ENCODE data around the gene SCO1.
"Not testable (repeated sequence)": the region's sequence is repeated elsewhere in the genome, so short reads cannot be mapped to it uniquely, and the experiment has no call there.

SCO1 gene

DNA sequence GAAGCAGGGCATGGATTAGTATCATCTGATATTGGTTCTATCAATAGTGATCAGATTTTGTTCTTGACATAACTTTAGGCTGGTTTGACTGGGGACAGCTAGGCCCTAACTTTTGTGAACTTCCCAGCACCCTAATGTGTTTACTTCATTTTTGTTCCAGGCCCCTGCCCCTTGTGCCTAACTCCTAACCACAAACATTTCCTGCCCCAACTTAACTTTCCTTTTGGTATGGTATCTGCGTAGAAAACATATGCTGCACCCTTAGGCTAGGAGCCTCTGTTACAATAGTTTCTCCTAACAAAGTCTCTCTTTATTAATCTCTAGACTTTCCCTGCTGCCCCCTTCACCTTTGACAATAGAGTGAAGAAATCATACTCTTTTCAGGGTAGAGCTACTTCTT is 2.5 kb upstream of the SCO1 start:
- no peak overlapping the region for H3K27ac ChIP-seq

DNA sequence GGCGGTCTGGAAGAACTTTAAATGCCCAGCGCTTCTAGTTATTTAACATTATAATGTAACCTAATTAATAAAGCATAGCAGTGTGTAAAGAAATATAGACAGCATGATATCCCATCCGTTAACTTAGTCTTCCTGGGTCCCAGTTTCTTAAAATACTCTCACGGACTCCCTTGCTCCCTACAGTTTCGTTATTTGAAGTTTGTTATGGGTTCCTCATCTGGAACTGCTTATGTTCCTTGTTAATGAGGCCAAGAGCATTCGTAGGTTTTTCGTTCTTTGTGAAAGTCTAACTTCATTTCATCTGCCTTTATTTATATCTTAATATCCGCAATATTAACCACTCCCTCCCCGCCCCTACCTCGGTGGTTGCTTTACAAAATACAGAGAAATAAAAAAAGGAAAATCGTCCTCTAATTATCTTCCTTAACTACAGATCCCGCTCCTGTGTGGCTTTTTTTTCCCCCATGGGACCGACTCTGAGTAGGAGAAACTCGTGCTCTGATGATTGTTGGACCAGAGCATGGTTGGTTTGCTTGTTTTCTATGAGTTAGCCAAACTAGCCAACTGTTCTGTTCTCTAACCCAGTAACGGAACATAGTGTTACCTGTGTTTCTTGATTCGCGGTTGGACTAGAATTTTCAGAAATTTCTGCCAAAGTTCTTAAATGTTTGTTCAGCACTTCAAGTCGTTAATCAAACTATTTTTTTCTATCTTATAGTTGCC is 924 bp upstream of the SCO1 start:
- no peaks in the 10 kb centered on the region for H3K27me3 ChIP-seq (replicated peaks)
- H3K27ac ChIP-seq = peak overlapping the region; percentile 75
- DNase-seq = peak; percentile 12
- peak overlapping the region; percentile 93 for H3K4me3 ChIP-seq (ENCODE audit: low read depth, low read length)
- H3K36me3 ChIP-seq (replicated peaks) = peaks cover 10% of the 10 kb centered on the region
- TF ChIP-seq, protein P1, sequence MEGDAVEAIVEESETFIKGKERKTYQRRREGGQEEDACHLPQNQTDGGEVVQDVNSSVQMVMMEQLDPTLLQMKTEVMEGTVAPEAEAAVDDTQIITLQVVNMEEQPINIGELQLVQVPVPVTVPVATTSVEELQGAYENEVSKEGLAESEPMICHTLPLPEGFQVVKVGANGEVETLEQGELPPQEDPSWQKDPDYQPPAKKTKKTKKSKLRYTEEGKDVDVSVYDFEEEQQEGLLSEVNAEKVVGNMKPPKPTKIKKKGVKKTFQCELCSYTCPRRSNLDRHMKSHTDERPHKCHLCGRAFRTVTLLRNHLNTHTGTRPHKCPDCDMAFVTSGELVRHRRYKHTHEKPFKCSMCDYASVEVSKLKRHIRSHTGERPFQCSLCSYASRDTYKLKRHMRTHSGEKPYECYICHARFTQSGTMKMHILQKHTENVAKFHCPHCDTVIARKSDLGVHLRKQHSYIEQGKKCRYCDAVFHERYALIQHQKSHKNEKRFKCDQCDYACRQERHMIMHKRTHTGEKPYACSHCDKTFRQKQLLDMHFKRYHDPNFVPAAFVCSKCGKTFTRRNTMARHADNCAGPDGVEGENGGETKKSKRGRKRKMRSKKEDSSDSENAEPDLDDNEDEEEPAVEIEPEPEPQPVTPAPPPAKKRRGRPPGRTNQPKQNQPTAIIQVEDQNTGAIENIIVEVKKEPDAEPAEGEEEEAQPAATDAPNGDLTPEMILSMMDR (IDR thresholded peaks at IDR 0.05; ENCODE audit: low read depth, low read length, missing control alignments) = no peak
- in situ Hi-C loops (cut with HindIII; ENCODE audit: low pct_ligation_motif_present, low sequenced_read_pairs) = no loop called here

More for the DNA sequence above, 2.5 kb upstream of the SCO1 start:
- DNase-seq = peak; percentile 2
- in situ Hi-C loops (cut with HindIII; ENCODE audit: low pct_ligation_motif_present, low sequenced_read_pairs) = no loop called here
- Histone ChIP-seq H3K27me3 (replicated peaks) (no peaks in the 10 kb centered on the region), H3K4me3 (ENCODE audit: low read depth, low read length) (no peak overlapping the region), H3K36me3 (replicated peaks) (peaks cover 2% of the 10 kb centered on the region)
- TF ChIP-seq, protein P1 (IDR thresholded peaks at IDR 0.05; ENCODE audit: low read depth, low read length, missing control alignments) = no peak

DNA sequence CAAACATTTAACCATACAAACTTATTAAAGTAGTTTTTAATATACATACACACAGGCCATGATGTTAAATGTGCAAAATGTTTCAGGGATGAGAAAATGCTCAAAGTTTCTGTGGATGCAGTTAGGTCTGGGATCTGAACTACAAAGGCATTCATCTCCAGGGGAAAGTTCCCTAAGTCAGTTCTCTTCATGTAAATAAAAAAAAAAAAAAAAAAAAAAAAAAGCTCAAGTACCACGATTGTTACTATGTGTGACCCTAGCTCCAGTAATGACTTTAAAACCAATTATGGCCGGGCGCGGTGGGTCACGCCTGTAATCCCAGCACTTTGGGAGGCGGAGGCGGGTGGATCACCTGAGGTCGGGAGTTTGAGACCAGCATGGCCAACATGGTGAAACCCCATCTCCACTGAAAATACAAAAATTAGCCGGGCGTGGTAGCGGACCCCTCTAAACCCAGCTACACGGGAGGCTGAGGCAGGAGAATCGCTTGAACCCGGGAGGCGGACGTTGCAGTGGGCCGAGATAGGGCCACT is 1.4 kb downstream of the SCO1 start:
- not testable (repeated sequence) for H3K27ac ChIP-seq

DNA sequence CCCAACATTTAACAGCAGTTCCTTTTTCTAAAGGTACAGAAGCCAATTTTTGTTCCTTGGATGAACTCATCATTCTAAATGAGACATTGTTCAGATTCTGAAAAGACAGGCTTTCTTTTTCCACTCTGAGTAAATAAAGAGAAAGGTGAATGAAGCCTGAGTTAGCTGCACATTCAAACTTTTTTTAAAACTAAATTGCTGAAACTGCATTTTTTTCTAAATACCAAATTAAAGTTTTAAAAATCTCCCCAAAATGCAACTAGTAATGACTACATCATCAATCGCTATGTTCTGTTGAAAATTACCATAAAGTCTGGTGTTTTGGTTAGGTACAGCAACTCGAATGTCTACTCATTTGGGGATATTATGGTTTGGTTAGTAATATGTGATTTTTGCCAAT is 9.8 kb downstream of the SCO1 start:
- Histone ChIP-seq H3K4me3 (ENCODE audit: low read depth, low read length) (no peak overlapping the region), H3K27me3 (replicated peaks) (no peaks in the 10 kb centered on the region), H3K36me3 (replicated peaks) (peaks cover 45% of the 10 kb centered on the region), H3K27ac (no peak overlapping the region)
- DNase-seq = no peak
- TF ChIP-seq, protein P1 (IDR thresholded peaks at IDR 0.05; ENCODE audit: low read depth, low read length, missing control alignments) = no peak
- in situ Hi-C loops (cut with HindIII; ENCODE audit: low pct_ligation_motif_present, low sequenced_read_pairs) = no loop called here

More for the DNA sequence above, 1.4 kb downstream of the SCO1 start:
- peaks cover 24% of the 10 kb centered on the region for H3K36me3 ChIP-seq (replicated peaks)
- in situ Hi-C loops (cut with HindIII; ENCODE audit: low pct_ligation_motif_present, low sequenced_read_pairs); H3K27me3 ChIP-seq (replicated peaks); DNase-seq: not testable (repeated sequence)
- H3K4me3 ChIP-seq (ENCODE audit: low read depth, low read length) = peak overlapping the region; percentile 93

DNA sequence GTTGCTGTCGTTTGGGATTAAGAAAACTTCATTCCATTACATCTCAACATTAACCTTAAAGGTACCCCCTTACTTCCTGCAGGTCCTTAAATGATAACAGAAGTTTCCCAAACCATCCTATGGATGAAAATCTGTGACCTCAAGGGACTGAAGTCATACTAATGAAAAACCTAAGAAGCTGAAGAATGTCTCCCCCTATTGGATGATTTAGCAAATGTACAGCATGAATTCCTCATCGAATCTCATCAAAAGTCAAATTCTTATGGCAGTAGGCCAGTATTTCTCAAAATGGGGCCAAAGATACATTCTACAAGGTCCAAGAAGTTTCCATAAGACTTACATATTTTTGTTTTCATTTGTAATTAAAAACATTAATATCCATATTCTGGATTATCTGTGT is 13.5 kb downstream of the SCO1 start:
- TF ChIP-seq, protein P1 (IDR thresholded peaks at IDR 0.05; ENCODE audit: low read depth, low read length, missing control alignments) = peak; percentile 48
- no peaks in the 10 kb centered on the region for H3K27me3 ChIP-seq (replicated peaks)
- in situ Hi-C loops (cut with HindIII; ENCODE audit: low pct_ligation_motif_present, low sequenced_read_pairs) = no loop called here
- H3K4me3 ChIP-seq (ENCODE audit: low read depth, low read length) = no peak overlapping the region
- peaks cover 38% of the 10 kb centered on the region for H3K36me3 ChIP-seq (replicated peaks)
- H3K27ac ChIP-seq = no peak overlapping the region
- DNase-seq = no peak

DNA sequence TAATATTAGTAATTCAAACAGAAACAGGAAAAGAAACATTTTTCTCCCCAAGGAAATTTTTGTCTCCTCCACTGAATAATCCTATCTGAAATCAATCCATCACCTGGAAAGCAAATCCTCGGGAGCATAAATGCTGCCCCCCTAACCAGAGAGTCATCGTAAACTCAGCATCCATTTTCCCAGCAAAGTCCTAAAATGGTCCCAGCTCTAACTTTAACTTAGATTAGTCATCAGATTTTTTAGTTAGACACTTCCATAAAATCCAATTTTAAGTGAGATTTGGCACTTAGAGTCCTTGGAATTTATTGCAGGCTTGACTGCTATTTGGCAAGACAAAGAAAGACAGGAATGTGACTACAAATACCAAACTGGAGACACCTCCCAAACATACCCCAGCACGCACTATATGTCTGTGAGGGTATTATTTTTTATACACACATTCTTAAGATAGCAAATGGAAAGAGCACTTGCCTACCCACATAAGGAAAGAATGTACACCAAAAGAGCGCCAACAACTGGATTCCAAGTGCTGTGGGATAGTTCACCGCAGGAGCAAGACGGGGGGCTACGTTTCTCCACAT is 15.4 kb downstream of the SCO1 start:
- peaks cover 39% of the 10 kb centered on the region for H3K36me3 ChIP-seq (replicated peaks)
- peak; percentile 28 for DNase-seq
- TF ChIP-seq, protein P1 (IDR thresholded peaks at IDR 0.05; ENCODE audit: low read depth, low read length, missing control alignments) = no peak
- no peak overlapping the region for H3K27ac ChIP-seq
- H3K27me3 ChIP-seq (replicated peaks) = no peaks in the 10 kb centered on the region
- no peak overlapping the region for H3K4me3 ChIP-seq (ENCODE audit: low read depth, low read length)
- in situ Hi-C loops (cut with HindIII; ENCODE audit: low pct_ligation_motif_present, low sequenced_read_pairs) = no loop called here
